ENCODE data around the gene DKKL1. TPM values are rescaled to one million over a fixed set of nuclear protein-coding genes. Genes with fewer than 3 reads are reported as not detected.
"Not testable (repeated sequence)": the region's sequence is repeated elsewhere in the genome, so short reads cannot be mapped to it uniquely, and the experiment has no call there.

DKKL1 gene
- total RNA-seq: not detected

DNA sequence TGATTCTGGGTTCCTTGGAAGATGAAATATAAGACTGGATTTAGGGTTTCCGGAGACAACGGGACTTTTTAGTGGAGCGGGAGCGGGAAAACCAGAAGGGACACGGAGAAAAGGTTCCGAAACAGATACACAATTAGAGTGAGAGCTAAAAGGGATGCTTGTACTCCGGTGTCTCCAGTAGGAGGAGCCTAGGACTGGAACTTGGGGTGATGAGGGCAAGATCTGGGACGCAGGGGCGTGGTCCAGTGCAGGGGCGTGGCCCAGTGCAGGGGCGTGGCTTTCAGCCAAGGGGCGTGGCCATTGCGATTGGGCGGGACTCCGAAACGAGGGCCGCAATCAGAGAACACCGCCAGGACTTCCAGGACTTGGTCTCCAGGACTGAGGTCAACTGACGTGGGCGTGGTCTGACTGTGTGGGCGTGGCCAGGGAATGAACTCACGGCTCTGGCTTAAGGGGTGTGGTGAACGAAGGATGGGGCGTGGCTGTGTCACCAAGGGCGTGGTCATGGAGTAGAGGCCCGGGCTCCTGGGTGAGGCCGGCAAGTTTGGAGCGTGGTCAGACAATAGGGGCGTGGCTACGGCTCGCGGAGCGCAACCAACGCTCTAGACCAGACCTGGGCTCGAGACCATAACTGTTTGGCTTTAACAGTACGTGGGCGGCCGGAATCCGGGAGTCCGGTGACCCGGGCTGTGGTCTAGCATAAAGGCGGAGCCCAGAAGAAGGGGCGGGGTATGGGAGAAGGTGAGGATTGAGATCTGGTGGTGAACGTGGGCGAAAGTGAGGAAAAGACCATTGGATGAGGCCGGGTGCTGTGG lies at the start of gene DKKL1:
TSS of gene DKKL1 (plus strand) at position 610 of the 815 bp plus-strand sequence. CDS start at position 732, 122 bp downstream.
- DNase-seq (ENCODE audit: low read depth in 2 of 3, low spot score in 2 of 3): peak; percentile 38 to 78 (median 77)

DNA sequence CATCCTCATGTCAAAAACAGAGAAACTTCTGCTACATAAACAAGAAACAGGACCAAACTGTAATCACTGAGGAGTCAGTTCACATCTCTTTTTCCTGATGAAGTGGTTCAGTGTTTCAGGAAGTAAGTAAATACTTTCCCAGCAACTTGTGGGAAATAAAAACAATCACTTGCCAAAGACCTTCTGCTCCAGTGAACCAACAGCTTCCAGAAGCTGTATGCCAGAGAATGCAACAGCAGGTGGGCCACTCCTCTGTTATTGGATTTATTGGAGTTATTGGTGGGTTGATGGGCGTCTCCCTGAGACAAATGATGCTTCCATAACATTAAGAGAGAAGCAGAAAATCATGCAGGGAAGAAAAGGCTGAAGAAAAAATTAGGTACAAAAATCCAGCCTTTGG lies 48.6 kb upstream of the DKKL1 start:
- DNase-seq (ENCODE audit: low read depth in 2 of 3, low spot score in 2 of 3): no peak

DNA sequence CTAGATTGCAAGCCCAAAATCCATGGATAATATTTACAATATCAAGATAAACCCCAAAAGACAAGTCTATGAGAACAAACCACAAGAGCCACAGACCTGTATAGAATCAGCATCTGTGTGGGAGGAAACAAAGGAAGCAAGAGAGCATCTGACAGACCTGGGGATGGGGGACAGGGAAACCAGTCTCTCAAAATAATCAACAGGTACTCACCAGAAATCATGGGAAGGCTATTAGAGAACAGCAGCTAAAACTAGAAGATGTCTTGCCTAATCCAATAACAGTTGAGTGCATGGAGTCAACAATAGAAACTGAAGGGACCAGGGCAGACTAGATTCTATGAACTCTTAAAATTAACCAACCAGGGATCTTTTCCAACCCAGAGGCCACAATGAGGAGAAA lies 47.4 kb upstream of the DKKL1 start:
- no peak for DNase-seq (ENCODE audit: low read depth in 2 of 3, low spot score in 2 of 3)

DNA sequence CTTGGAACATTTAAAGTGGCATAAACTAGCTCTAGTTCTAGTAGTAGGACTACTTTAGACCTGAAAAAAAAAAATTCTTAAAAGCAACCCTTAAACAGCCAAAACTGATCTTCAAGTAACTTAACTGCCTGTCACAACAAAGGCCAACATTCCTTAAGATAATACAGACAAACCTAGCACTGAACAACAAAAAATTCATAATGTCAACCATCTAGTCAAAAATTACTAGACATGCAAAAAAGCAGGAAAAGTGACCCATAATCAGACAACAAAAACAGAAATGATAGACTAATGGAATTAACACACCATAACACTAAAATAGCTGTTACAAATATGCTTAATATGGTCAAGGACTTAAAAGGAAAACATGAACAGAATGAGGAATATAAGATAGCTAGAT lies 45.4 kb upstream of the DKKL1 start:
- no peak for DNase-seq (ENCODE audit: low read depth in 2 of 3, low spot score in 2 of 3)

DNA sequence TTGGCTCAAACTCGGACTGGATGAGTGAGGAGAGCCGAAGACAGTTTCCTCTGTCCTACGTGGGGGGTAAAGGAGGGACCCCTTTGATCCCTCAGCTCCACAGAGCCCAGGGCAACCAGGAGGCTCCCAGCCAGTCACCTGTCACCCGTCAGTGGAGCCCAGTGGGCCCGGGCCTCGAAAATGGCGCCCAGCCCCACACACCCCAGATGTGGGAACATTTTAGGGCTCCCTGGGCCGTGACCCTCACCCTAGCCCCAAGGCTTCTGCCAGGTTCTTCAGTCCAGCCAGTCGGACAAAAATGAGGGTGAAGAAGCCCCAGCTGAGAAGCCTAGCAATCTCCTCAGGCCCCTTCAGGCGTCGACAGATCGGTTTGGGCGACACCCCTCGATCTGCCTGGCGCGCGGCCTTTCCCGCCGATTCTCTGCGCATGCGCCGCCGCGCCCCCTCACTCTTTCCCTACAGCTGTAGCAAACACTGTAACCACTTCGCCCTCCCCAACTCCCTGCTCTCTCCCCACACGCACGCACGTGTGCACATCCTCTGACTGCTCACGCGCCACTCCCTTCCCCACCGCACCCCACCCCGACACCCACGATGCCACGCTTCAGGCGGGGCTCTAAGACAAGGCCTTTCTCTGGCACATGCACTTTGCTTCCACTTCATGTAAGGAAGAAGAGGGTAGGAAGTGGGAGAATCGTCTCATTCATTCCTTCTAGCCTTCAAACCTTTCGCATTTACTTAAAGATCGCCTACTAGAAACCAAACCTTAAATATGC lies 38.7 kb upstream of the DKKL1 start, which contains the start of gene SLC6A16:
TSS of gene SLC6A16 (minus strand) at position 391 of the 776 bp plus-strand sequence. CDS start 13,844 bp downstream, outside the sequence.
- DNase-seq (ENCODE audit: low read depth in 2 of 3, low spot score in 2 of 3): no peak

DNA sequence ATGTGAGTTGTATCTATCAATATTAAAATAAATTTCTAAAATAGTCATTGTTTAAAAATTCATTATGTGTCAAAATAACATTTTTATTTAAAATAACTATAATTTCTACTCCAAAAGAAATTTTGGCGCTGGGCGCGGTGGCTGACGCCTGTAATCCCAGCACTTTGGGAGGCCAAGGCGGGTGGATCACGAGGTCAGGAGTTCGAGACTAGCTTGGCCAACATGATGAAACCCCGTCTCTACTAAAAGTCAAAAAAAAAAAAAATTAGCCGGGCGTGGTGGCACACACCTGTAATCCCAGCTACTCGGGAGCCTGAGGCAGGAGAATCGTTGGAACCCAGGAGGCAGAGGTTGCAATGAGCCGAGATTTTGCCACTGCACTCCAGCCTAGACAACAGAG lies 37.9 kb upstream of the DKKL1 start:
- DNase-seq (ENCODE audit: low read depth in 2 of 3, low spot score in 2 of 3): not testable (repeated sequence)

DNA sequence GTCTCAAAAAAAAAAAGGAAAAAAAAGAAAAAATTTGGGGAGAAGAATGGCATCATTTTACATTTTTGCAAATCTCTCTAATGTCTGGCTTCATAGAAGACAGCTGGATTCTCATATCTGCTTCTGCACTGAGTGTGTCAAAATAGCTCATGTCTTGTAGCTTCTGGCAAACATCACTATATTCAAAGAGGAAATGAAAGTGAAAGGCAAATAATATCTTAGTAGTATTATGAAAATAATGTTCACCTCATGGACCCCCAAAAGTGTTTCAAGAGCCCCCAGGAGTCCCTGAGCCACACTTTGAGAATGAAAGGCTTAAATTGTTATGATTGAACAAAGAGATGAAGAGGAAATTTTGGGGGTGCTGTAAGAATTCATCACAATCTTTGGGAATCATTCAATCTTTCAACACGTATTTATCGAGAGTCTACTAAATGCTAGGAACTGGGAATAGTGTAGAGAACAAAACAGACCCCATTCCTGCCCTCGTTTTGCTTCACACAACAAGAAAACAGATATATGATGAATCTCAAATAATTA lies 37.4 kb upstream of the DKKL1 start:
- no peak for DNase-seq (ENCODE audit: low read depth in 2 of 3, low spot score in 2 of 3)

DNA sequence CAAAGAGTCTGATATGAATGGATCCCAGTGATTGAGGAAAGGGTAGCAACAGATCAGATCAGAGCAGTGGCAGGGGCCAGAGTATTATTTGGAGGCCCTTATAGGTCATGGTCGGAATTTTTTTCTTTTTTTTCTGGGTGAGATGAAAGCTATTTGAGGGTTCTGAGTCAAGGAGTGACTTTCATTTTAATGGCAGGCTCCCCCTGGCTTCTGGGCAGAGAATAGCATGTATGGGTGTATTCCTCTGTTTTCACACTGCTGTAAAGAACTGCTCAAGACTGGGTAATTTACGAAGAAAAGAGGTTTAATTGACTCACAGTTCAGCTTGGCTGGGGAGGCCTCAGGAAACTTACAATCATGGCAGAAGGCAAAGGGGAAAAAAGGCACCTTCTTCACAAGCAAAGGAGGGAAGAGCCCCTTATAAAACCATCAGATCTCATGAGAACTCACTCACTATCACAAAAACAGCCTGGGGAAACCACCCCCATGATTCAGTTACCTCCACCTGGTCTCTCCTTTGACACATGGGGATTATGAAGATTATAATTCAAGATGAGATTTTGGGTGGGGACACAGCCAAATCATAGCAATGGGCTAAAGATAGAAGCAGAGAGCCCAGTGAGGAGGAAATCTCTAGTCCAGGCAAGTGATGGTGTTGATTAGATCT lies 35.7 kb upstream of the DKKL1 start:
- peak in 2 of 3 donors; percentile 41 to 69 for DNase-seq (ENCODE audit: low read depth in 2 of 3, low spot score in 2 of 3)

DNA sequence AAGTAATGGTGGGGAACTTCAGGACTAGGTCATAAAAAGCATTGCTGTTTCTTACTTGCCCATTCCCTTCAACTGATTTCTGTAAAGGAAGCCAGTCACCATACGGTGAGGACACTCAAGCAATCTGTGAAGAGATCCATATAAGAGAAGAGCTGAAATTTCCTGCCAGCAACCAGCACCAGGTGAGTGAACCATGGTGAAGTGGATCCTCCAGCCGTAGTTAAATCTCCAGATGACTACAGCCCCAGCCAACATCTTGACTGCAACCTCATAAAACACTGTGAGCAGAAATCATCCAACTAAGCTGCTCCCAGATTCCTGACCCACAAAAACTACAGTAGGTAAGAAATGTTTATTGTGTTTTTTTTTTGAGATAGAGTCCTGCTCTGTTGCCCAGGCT lies 34.9 kb upstream of the DKKL1 start:
- DNase-seq (ENCODE audit: low read depth in 2 of 3, low spot score in 2 of 3): no peak

DNA sequence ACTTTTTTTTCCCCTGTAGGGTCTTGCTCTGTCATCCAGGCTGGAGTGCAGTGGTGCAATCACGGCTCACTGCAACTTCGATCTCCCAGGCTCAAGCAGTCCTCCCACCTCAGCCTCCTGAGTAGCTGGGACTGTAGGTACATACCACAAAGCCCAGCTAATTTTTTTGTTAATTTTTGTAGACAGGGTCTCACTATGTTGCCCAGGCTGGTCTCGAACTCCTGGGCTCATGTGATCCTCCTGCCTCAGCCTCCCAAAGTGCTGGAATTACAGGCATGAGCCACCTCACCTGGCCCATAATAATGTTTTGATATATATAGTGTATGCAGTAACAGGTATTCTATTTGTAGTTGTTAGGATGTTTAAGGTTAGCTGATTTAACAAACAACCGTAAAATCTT lies 32.5 kb upstream of the DKKL1 start:
- not testable (repeated sequence) for DNase-seq (ENCODE audit: low read depth in 2 of 3, low spot score in 2 of 3)

DNA sequence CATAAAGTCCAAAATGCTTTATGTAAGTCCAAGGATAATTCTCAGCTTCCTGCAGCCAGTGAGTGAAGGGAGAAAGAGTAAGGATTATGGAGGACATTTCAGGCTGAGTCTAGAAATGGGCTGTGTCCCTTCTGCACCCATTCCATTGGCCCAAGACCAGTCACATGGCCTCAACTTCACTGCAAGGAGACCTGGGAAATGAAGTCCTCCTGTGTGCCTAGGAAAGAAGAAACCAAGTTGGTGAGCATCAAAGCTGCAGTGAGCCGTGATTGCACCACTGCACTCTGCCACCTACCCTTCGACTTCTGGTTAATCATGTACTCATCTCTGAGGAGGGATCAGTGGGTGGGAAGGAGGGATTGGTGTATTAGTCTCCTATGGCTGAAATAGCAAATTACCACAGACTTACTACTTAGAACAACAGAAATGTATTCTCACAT lies 32.0 kb upstream of the DKKL1 start:
- peak; percentile 34 to 65 (median 46) for DNase-seq (ENCODE audit: low read depth in 2 of 3, low spot score in 2 of 3)

DNA sequence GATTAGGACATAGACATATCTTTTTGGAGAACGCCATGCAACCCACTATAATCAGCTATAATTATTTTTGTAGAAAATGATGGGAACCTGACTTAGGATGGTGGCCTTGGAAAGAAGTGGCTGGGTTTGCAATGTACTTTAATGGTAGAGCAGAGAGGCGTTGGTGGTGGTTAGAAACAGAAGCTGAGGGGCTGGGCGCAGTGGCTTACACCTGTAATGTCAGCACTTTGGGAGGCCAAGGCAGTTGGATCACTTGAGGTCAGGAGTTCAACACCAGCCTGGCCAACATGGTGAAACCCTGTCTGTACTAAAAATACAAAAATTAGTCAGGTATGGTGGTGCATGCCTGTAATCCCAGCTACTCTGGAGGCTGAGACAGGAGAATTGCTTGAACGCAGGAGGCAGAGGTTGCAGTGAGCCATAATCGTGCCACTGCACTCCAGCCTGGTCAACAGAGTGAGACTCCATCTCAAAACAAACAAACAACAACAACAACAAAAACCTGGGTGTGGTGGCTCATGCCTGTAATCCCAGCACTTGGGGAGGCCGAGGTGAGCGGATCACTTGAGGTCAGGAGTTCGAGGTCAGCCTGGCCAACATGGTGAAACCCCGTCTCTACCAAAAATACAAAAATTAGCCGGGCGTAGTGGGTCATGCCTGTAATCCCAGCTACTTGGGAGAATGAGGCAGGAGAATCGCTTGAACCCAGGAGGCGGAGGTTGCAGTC lies 30.8 kb upstream of the DKKL1 start:
- not testable (repeated sequence) for DNase-seq (ENCODE audit: low read depth in 2 of 3, low spot score in 2 of 3)

DNA sequence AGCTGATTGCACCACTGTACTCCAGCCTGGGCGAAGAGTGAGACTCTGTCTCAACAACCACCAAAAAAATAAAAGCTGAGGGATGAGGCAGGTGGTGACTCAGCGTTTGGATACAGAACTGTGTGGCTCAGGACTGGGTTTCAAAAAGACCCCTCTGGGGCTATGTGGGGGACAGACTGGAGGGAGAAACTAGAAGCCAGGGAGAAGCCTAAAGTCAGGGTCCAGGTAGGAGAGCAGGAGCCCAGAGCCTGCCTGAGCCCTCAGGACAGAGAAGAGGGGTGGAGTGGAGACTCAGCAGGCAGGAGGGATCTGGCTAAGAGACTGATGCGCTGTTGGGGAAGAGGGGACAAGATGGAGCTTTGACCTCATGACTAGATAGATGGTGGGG lies 30.3 kb upstream of the DKKL1 start:
- DNase-seq (ENCODE audit: low read depth in 2 of 3, low spot score in 2 of 3): peak in 2 of 3 donors; percentile 22 to 26

DNA sequence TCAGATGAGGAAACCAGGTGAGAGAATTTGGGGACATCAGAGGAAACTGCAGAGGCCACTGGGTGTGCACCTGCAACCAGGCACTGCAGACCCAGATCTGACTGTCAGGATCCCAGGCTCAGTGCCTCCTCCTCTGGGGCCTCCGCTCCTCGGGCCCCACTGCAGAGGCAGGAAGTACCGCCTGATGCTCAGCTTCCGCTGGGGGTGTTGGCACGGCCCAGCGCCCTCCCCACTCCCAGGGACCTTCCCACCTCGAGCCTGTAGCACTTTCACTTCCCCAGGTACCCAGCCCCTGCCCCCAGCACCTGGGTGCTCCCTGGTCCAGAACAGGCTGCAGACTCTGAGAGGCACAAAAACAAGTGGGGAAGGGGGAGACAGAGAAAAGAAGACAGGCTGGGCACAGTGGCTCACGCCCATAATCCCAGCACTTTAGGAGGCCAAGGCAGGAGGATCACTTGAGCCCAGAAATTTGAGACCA lies 29.8 kb upstream of the DKKL1 start:
- DNase-seq (ENCODE audit: low read depth in 2 of 3, low spot score in 2 of 3): peak; percentile 34 to 53 (median 37)

DNA sequence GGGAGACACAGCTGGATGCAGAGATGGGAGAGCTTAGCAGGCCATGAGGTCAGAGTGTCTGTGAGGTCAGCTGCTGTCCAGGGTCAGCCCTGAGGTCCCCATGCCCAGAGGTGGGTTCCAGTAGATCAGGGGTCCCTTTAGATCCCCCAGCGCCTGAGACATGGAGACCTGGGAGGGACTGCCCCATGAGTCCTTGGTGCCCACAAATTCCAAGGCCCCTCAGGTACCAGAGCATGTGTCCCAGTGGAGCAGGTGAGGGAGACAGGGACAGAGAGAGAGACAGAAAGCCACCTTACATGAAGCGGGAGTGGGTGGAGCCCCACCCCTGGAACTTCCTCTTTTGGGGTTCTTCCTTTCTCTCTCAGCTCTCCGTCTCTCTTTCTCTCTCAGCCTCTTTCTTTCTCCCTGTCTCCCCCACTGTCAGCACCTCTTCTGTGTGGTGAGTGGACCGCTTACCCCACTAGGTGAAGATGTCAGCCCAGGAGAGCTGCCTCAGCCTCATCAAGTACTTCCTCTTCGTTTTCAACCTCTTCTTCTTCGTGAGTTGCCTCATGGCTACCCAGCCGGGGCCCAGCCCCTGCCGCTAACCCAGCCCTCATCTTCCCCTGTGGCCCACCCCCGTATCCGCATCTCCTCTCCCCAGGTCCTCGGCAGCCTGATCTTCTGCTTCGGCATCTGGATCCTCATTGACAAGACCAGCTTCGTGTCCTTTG lies 28.4 kb upstream of the DKKL1 start, which contains the start of gene CD37:
TSS of gene CD37 (plus strand) at position 336 of the 713 bp plus-strand sequence. CDS start at position 471, 135 bp downstream.
- peak in 2 of 3 donors; percentile 66 to 71 for DNase-seq (ENCODE audit: low read depth in 2 of 3, low spot score in 2 of 3)

DNA sequence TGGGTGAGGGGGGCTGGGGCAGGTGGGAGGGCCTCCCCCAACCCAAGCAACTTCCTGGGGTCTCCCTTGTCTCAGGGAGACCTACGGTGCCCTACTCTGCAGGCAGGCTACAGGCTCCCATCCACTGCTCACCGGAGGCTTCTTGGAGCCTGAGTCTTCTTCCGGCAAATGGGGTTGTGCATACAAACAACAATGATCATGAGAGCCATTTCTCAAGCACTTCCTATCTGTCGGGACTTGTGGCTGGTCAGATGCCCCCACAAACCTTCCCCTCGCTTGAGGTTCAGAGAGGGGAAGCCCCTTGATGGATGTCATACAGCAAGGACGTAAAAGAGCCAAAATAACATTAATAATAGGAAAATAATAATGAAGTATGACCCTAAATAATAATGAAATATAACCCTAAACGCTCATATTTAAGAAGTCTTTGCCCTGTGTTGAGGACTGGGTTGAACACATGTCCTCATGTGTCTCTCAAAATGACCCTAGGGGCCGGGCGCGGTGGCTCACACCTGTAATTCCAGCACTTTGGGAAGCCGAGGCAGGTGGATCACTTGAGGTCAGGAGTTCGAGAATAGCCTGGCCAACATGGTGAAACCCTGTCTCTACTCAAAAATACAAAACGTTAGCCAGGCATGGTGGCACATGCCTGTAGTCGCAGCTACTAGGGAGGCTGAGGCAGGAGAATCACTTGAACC lies 27.7 kb upstream of the DKKL1 start:
- peak in 1 of 3 donors; percentile 28 for DNase-seq (ENCODE audit: low read depth in 2 of 3, low spot score in 2 of 3)

DNA sequence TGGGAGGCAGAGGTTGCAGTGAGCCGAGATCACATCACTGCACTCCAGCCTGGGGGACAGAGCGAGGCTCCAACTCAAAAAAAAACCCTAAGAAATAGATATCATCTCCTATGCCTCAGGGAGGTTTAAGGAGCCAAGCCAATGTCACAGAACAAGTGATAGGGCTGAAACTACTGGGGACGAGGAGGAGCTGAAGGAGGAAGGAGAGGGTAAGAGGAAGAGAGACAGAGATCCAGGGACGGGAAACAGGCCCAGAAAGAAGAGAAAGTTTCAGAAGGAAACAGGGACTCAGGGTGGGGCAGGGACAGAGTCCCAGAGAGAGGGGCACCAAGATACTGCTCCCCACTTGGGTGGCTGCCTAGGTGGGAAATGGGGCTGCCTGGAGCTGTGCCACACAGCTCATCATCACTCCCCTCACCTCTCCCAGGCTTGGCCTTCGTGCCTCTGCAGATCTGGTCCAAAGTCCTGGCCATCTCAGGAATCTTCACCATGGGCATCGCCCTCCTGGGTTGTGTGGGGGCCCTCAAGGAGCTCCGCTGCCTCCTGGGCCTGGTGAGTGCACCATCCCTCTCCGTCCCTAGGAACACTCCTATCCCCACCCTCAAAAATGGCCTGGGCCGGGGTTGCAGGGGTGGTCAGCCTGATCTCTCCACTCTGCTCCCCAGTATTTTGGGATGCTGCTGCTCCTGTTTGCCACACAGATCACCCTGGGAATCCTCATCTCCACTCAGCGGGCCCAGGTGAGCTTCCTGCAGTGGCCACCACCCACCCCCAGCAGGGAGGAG lies 27.0 kb upstream of the DKKL1 start:
- DNase-seq (ENCODE audit: low read depth in 2 of 3, low spot score in 2 of 3): no peak
